NCI-H460 (cell line): ENCODE results near the gene SAG. TPM values are rescaled to one million over a fixed set of nuclear protein-coding genes. Genes with fewer than 3 reads are reported as not detected.

Experiments
- DNase-seq: peaks from one replicate; pipeline ENCODE4 v3.0.0-alpha.2; 2016; ENCODE audit warnings: low read depth; ENCODE audit errors: extremely low read depth
- polyA plus RNA-seq: library from polyadenylated mRNA; depleted of rRNA; stranded (reverse); fragments of >200 nt; gene quantifications from 2 replicates; pipeline ENCODE4 v1.2.3, GENCODE V29; 2014; cell fraction: nucleus; rRNA removed
- total RNA-seq: library from RNA; depleted of rRNA; stranded (reverse); fragments of >200 nt; shearing (Covaris generic); gene quantifications from 2 replicates; pipeline ENCODE4 v1.2.3, GENCODE V29; 2014; rRNA removed

The SAG gene
- total RNA-seq: not detected in 2 replicates
- not detected in 2 replicates for polyA plus RNA-seq

DNA sequence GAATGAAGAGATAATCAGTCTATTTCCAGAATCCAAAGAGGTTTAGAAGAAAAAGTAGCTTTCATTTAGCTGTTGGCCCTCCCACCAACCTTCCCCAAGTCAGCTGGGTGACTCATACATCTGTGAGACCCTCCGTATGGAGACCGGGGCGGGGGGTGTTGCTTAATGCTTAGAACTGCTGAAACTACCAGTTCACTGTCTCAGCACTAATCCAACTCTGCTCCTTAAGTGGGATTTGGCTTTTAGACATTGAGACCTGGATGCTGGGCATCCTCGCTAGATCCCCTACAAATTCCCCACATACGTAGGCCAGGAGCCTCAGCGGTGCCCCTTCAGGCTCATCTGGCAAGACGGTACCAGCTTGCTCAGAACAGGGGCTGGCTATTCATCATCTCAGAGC lies at the start of gene SAG:
Gene SAG (plus strand): TSS at position 252 of the 400 bp plus-strand sequence. CDS start 1,374 bp downstream, outside the sequence.
- DNase-seq: no peak

GRCh38 chr2:233258211-233258610 lies 49.4 kb upstream of the SAG start:
- DNase-seq: no peak

GRCh38 chr2:233259730-233260129 lies 47.9 kb upstream of the SAG start:
- no peak for DNase-seq

DNA sequence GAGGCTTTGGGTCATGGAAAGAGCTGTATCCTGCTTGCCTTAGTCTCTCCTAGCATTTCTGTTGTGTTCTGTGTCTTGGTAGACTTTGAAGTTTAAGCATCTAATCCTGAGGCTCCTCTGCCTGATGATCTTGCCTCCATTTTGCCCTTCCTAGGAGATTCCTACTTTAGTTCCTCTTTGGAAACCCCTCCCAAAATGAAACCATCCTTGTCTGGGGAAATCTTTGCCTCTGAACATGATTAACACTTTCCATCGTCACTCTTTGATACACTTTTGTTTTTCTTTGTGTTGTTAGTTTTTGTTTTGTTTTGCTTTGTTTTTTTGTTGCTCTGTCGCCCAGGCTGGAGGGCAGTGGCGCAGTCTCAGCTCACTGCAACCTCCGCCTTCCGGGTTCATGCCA lies 47.0 kb upstream of the SAG start:
- DNase-seq: no peak

- no peak for DNase-seq
These were observed 45.6 kb upstream of the SAG start for GRCh38 chr2:233261819-233262555.

DNA sequence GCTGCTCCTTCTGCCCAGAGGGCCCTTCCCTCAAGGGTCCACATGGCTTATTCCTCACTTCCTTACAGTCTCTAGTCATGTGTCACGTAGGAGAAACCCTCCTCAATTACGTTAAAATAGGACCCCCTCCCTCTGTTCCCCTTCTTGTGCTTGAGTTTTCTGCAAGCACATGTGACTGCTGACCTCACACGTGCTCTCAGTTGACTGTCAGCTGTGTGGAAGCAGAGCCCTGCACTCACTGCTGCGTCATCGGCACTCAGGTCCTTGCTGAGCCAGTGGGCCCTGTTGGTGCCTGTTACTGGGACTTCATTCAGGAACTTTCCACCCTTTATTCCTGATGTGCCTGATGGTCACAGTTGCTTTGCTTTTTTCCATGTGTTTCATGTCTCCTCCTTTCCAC lies 45.1 kb upstream of the SAG start:
- DNase-seq: no peak

DNA sequence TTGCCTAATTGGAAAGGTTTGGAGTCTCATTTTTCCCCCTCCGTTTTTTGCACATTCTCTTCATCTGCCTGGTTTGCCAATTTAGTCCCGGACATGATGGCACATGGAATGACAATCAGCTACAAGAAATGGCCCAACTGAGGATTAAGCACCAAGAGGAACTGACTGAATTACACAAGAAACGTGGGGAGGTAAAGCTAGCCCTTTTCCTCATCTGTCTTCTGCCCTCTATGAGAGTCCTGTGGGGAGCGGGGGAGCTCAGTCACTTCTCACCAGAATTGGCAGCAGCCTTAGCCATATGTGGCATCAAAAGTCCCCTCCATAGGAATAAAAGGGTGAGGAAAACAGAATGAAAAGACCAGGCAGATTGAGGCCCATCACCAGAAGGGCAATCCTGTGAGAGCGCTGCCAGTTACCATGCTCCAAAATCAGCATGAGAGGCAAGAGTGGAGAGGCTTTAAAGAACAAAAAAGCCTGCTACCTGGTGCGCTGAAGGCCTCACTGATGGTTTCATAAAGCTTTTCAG lies 44.5 kb upstream of the SAG start:
- DNase-seq: no peak

- no peak for DNase-seq
These were observed 42.9 kb upstream of the SAG start for GRCh38 chr2:233264667-233265066.

DNA sequence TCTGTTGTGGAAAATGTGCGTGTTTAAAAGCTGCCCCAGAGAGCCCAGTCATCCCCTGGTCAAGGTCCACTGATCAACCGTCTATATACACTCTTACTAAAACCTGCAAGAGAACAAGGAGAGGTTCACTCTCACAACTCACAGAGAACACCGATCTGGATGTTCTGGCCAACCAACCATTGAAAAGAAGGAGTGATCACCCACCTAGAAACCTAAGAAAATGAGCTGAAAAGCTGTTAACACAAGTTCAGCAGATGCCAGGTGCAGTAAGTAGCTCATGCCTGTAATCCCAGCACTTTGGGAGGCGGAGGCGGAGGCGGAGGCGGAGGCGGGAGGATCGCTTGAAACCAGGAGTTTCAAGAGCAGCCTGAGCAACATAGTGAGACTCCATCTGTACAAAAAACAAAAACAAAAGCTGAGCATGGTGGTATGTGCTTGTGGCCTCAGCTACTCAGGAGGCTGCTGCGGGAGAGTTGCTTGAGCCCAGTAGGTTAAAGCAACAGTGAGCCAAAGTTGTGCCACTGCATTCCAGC lies 41.7 kb upstream of the SAG start:
- DNase-seq: no peak

DNA sequence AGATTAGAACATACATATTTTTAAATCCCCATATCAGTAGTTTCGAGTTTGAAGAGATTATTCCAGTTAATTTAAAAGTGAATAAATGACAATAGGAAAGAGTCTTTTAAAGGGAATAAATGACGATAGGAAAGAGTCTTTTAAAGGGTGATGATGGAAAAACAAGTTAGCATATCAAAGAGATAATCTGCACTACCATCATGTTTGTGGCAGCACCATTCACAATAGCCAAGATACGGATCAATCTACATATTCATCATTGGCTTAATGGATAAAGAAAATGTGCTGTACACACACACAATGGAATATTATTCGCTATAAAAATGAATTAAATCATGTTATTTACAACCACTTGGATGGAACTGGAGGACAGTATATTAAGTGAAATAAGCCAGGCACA lies 41.1 kb upstream of the SAG start:
- no peak for DNase-seq

GRCh38 chr2:233267516-233268245 lies 39.9 kb upstream of the SAG start:
- DNase-seq: no peak

DNA sequence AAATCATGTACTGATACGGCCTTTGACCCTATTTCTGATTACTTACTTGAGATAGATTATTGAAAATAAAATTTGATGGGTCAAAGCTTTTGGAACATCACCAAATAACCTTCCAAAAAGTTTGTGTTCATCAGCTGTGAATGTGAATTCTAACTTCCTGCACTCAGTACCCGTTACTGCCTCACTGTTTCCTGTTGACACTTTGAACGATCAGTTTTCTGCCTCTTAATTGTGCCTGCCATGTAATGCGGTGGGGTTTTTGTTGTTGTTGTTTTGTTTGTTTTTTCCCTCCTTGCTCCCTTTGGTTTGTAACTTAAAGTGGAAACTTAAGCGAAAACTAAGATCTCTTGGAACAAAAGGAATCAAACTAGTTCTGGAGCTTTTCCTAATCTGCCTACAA lies 37.2 kb upstream of the SAG start:
- DNase-seq: no peak

- DNase-seq: no peak
These were observed 36.7 kb upstream of the SAG start for GRCh38 chr2:233270951-233271350.

- no peak for DNase-seq
These were observed 35.9 kb upstream of the SAG start for GRCh38 chr2:233271693-233272092.

GRCh38 chr2:233273120-233273519 lies 34.5 kb upstream of the SAG start:
- no peak for DNase-seq

DNA sequence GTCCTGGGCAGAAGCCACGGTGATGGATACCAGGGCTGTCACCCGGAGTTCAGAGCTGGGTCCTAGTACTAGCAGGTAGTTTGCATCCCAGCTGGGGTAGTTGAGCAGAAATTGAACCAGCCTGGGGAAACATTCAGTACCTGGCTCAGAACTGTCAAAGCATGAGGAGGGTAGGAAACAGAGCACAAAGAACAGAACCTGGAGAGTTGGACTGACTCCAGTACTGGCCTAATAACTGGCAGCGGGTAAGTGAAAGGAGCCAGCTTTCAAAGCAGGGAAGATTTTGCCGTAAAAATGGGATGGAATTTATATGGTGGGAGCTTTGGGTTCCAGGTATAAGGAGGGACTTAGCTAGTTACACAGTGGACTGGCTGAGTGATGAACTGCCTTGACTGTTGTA lies 32.4 kb upstream of the SAG start:
- no peak for DNase-seq

DNA sequence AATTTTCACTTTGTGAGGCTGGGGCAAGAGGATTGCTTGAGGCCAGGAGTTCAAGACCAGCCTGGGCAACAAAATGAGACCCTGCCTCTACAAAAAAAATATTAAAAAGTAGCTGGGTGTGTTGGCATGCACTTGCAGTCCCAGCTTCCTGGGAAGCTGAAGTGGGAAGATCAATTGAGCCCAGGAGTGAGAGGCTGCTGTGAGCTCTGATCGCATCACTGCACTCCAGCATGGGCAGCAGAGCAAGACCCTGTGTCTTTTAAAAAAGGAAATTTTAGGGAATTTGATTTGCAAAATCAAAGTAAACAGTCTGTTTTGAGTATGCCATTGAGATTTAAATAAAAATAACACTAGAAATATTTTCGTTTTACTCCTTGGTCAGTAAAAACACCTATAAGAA lies 28.7 kb upstream of the SAG start:
- no peak for DNase-seq

- DNase-seq: no peak
These were observed 27.4 kb upstream of the SAG start for GRCh38 chr2:233280114-233280693.

- no peak for DNase-seq
These were observed 26.1 kb upstream of the SAG start for GRCh38 chr2:233281553-233281952.

DNA sequence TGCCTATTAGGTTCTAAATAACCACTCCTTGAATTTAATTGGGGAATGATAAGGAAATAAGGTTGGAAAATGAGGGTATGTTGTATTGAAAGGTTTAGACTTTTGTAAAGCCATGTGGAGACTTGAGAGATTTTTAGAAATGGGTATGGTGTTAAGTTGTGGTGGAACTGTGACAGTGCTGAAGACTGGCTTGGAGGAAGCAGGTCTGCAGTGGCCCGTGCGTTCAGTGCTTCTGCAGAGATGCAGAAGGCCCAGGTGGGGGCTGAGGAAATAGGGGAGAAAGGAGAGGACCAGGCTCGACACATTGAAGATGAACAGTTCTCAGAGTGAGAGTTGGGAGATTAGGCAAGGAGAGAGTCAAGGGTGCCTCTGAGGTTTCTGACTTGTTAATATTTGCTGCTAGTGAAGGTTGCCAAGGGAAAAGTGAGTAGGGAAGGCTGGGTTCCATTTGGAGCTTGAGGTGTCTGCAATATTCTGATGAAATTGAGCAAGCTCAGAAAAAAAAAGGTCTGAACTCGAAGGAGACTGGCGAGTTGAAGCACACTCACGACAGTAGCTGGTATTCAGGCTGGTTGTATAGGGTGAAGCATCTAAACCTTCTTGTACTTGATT lies 25.5 kb upstream of the SAG start:
- DNase-seq: no peak

DNA sequence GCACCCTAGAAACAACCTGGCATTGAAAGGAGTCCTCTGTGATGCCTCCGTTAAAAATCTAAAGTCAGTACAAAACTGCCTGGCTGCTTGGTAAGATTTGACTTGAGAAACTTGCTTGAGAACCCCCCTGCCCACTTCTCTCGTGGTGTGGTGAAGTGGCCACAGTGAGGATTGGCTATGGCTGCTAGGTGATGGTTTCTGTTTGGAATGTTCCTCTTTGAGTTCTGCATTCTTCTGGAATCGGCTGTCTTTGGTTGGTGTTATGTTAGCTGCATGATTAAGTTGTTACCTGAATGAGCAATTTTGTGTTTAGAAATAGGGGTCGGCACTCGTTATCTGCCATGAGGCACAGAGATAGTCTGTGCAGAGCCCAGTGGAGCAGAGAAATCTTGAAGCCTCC lies 21.7 kb upstream of the SAG start:
- no peak for DNase-seq
